Heart left ventricle (tissue), 16 donors: Measurements from ENCODE around the gene MRPS14. TPM values are rescaled to one million over a fixed set of nuclear protein-coding genes. Genes with fewer than 3 reads are reported as not detected.
A peak's percentile ranks its signal among the peaks of the same experiment; 100 is the strongest.

Source experiments
- ATAC-seq, 4 donors: fragments of 200-7000 bp; cut with Tn5 transposase; one replicate each; pipeline ENCODE4 v1.9.1; 2020 to 2022; ENCODE audit warnings: moderate library complexity in 4 of 4, mild to moderate bottlenecking in 3 of 4, moderate number of reproducible peaks in 1 of 4
- DNase-seq, 5 donors: peaks; one replicate each; pipeline ENCODE4 v3.0.0-alpha.2; 2020
- H3K27ac ChIP-seq, 12 donors: fragments of 200-600 bp; sonication (generic) in 4 of 12; one replicate each; pipeline versions ENCODE4 v1.5.0 to v1.8.0; 2016 to 2022; ENCODE audit warnings: mild to moderate bottlenecking in 2 of 12
- H3K27me3 ChIP-seq, 9 donors: fragments of 200-600 bp; sonication (generic) in 2 of 9; one replicate each; pipeline versions ENCODE4 v1.5.1 to v1.8.0; 2016 to 2022; ENCODE audit warnings: mild to moderate bottlenecking in 3 of 9
- H3K36me3 ChIP-seq, 9 donors: fragments of 200-600 bp; sonication (generic) in 2 of 9; one replicate each; pipeline versions ENCODE4 v1.5.0 to v1.8.0; 2018 to 2022; ENCODE audit warnings: mild to moderate bottlenecking in 2 of 9
- H3K4me1 ChIP-seq, 12 donors: fragments of 200-600 bp; sonication (generic) in 4 of 12; one replicate each; pipeline versions ENCODE4 v1.5.0 to v1.8.0; 2016 to 2022; ENCODE audit warnings: mild to moderate bottlenecking in 3 of 12
- H3K4me3 ChIP-seq, 12 donors: fragments of 200-600 bp; sonication (generic) in 4 of 12; one replicate each; pipeline versions ENCODE4 v1.5.0 to v1.8.0; 2017 to 2022; ENCODE audit warnings: mild to moderate bottlenecking in 9 of 12, moderate library complexity in 4 of 12
- H3K9me3 ChIP-seq, 12 donors: fragments of 200-600 bp; sonication (generic) in 4 of 12; one replicate each; pipeline versions ENCODE4 v1.5.0 to v1.8.0; 2016 to 2022; ENCODE audit warnings: mild to moderate bottlenecking in 1 of 12
- CTCF ChIP-seq, 12 donors: fragments of 200-600 bp; sonication (generic) in 4 of 12; IDR thresholded peaks; one replicate each; pipeline versions ENCODE4 v1.5.0 to v1.8.0; 2018 to 2022; ENCODE audit warnings: antibody characterized with exemption in 12 of 12, mild to moderate bottlenecking in 5 of 12
- POLR2A ChIP-seq, 2 donors: fragments of 450-650 bp; IDR thresholded peaks; one replicate each; pipeline ENCODE4 v1.6.1; 2017; ENCODE audit warnings: antibody characterized with exemption in 2 of 2, mild to moderate bottlenecking in 2 of 2, moderate library complexity in 2 of 2
- WGBS, 4 donors: extraction: QIAGEN DNeasy Blood & Tissue Kit in 2 of 4; methylation state at CpG; one replicate each; pipeline versions ENCODE4 v1.1.5 to v1.1.7; 2013 to 2018; 5-methylcytosine and 5-hydroxymethylcytosine counted together
- intact Hi-C, 10 donors: fragments of 100-400 bp; cut with DNase I; formaldehyde crosslinking; loops; one replicate each; pipeline versions ENCODE4 v1.11.1 to v1.14.2; 2022
- polyA plus RNA-seq, 2 donors: library from polyadenylated mRNA; stranded (reverse); fragments of 200-250 nt; gene quantifications; one replicate each; pipeline ENCODE4 v1.2.3, GENCODE V29; 2013
- total RNA-seq, 9 donors: library from RNA; depleted of rRNA in 2 of 9; stranded (reverse); fragments of >200 nt in 2 of 9; fragmentation: NEBNext Ultra II Directional in 3 of 9; extraction: Animal tissue kit (Norgen Biotek cat#: 25700) in 3 of 9; gene quantifications; one replicate each; pipeline versions ENCODE4 v1.1.0 to v1.2.4, GENCODE V29; 2016 to 2023
- donor health status: ischemic (EF 13 %, LVEDD 7.1; RV severe dilation, severe dysfunction).
- donor health status: healthy with polysubstance abuse.
- donor health status: DM: no; HTN: yes; CAD: no.
- donor health status: DM: no; HTN: no; CAD: no.
- donor health status: ischemic (EF 25% LVEDD 6.9; RV normal size, moderate dysfunction).
- donor health status: ischemic (EF 25% LVEDD 5.7; RV mildly dilated, moderate dysfunction).
- donor health status: healthy.
- donor health status: DM: yes; HTN: yes; CAD: no.
- donor health status: ischemic (EF 35%, LVEDD 5.7; RV mildly dilated, moderate dysfunction).
- donor health status: nonischemic (EF 11% LVEDD 7.7; RV severe dilation, severe dysfunction).
- donor health status: DM: yes; HTN: yes; CAD: no.
- donor health status: PGD.
- donor health status: ischemic (EF 29% LVEDD 5.4; RV normal size, mild dysfunction).
- donor health status: nonischemic (EF 23%, LVEDD 6.1; RV moderate dilation, normal function).

The MRPS14 gene
- total and polyA plus RNA-seq, 11 donors = 12.4 to 27.0 (median 22.7) TPM

- Histone ChIP-seq H3K4me1 (peaks cover 0 to 71% (median 20%) of the 10 kb centered on the region in 12 donors), H3K9me3 (no peaks in the 10 kb centered on the region), H3K4me3 (peak overlapping the region in 6 of 12 donors; percentile 5 to 50 (median 30)), H3K27me3 (no peaks in the 10 kb centered on the region), H3K36me3 (peaks cover 0 to 9% (median 0%) of the 10 kb centered on the region in 9 donors), H3K27ac (peak overlapping the region in 11 of 12 donors; percentile 25 to 87 (median 68))
- WGBS, 4 donors = 32 to 44% (median 39%) methylated on average over 1 of the region's 1 CpG
- intact Hi-C loops = no loop called here
- DNase-seq (no peak), ATAC-seq (peak; percentile 34 to 57 (median 42))
- TF ChIP-seq CTCF (IDR thresholded peaks at IDR 0.05) (no peak), POLR2A (IDR thresholded peaks at IDR 0.05) (no peak)
Measured at GRCh38 chr1:174964972-174965361, 58.3 kb downstream of the MRPS14 start.

DNA sequence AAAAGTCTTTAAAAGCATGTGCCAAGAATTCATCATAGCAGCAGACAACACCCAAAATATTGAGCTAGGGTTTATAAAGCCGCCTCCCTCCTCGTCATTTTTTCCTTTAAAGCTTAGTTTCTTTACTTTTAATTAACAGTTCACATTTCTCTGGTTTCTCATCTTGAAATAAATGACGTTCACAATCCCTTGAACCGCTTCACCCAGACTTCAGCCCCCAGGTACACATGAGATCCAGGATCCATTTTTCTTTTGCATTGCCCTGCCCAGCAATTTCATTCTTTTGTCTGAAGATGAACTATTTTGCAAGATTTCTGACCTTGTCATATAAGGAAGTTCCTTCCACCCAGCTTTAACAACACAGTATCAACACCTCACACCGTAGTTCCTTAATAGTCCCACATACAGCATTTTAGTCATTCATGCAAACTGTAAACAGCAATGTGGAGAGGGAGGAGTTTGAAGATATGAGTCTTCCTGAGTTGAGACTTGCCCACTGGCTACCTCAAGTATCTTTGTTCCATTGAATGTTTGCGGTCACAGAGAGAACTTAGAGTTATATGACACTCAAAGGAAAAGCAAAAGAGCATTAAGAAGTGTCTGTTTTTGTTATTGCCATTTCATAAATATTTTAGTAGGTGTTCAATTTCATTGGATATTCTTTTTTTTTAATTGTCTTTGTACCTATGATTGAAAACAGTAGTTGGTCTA lies 58.8 kb downstream of the MRPS14 start:
- 48 to 60% (median 57%) methylated on average over 6 of the region's 6 CpGs for WGBS, 4 donors
- peak overlapping the region in 6 of 12 donors; percentile 5 to 50 (median 30) for H3K4me3 ChIP-seq

DNA sequence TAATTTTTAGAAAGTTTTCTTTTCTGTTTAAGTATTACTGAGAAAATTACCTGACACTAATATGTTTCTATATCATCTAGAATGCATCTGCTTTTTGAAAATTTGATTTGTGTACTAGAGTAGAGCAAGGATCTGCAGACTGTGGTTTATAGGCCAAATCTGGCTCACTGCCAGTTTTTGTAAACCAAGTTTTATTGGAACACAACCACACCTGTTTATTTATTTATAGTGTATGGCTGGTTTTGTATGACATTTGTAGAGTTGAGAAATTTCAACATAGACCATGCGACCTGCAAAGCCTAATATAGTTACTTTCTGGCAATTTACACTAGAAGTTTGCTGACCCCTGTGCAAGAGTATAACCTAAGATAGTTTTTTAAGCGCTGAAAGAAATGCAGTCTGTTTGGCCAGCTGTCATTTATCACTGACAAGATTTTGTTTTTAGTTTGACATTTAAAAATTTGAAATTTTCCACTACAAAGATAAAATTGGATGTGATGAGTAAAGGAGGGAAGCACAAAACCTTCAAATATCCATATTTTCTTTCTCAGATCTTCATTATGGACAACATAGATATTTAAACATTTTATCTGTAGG lies 59.6 kb downstream of the MRPS14 start:
- DNase-seq (no peak), ATAC-seq (no peak)
- H3K9me3 ChIP-seq = no peaks in the 10 kb centered on the region
- no peak overlapping the region for H3K4me3 ChIP-seq
- intact Hi-C loops = no loop called here
- peak overlapping the region in 11 of 12 donors; percentile 11 to 87 (median 68) for H3K27ac ChIP-seq
- no peaks in the 10 kb centered on the region for H3K36me3 ChIP-seq
- no peaks in the 10 kb centered on the region for H3K27me3 ChIP-seq
- peaks cover 0 to 60% (median 20%) of the 10 kb centered on the region in 12 donors for H3K4me1 ChIP-seq
- 65 to 74% (median 73%) methylated on average over 2 of the region's 2 CpGs for WGBS, 4 donors
- no peak for TF ChIP-seq POLR2A (IDR thresholded peaks at IDR 0.05)
- no peak for TF ChIP-seq CTCF (IDR thresholded peaks at IDR 0.05)

More for the DNA sequence above, 58.8 kb downstream of the MRPS14 start:
- Histone ChIP-seq H3K4me1 (peaks cover 0 to 68% (median 20%) of the 10 kb centered on the region in 12 donors), H3K9me3 (no peaks in the 10 kb centered on the region), H3K36me3 (peaks cover 0 to 4% (median 0%) of the 10 kb centered on the region in 9 donors), H3K27me3 (no peaks in the 10 kb centered on the region), H3K27ac (peak overlapping the region in 11 of 12 donors; percentile 17 to 87 (median 68))
- peak; percentile 23 to 73 (median 55) for ATAC-seq
- DNase-seq = no peak
- no peak for TF ChIP-seq CTCF (IDR thresholded peaks at IDR 0.05)
- no peak for TF ChIP-seq POLR2A (IDR thresholded peaks at IDR 0.05)
- intact Hi-C loops = no loop called here

Other genes with a start within 250 kb of the MRPS14 start
- 10 to 100 TPM; 41.0 to 86.3 (median 54.6) TPM for gene CACYBP, start 23.5 kb downstream of the MRPS14 start, total RNA-seq
- 100 to 1,000 TPM in 1 of 2 donors, 10 to 100 TPM in 1; 30.1 to 170 TPM for gene CACYBP, start 23.5 kb downstream of the MRPS14 start, polyA plus RNA-seq
- under 1 TPM in 6 of 9 donors, not detected in 3; 0.05 to 0.59 (median 0.19) TPM for gene TNN, start 44.4 kb upstream of the MRPS14 start, total RNA-seq
- gene TNN, start 44.4 kb upstream of the MRPS14 start, polyA plus RNA-seq = under 1 TPM; 0.03 to 0.08 TPM
- gene KIAA0040, start 169.4 kb upstream of the MRPS14 start, total RNA-seq = 10 to 100 TPM; 10.0 to 45.3 (median 12.9) TPM
- 10 to 100 TPM in 1 of 2 donors, 1 to 10 TPM in 1; 4.8 to 16.0 TPM for gene KIAA0040, start 169.4 kb upstream of the MRPS14 start, polyA plus RNA-seq